H9 (cell line): Measurements from ENCODE around the gene ATG5. TPM values are rescaled to one million over a fixed set of nuclear protein-coding genes. Genes with fewer than 3 reads are reported as not detected.

ENCODE experiments used
- DNase-seq: peaks from one replicate; pipeline ENCODE4 v3.0.0-alpha.2; 2017
- H2AFZ ChIP-seq: one replicate; pipeline ENCODE4 v1.6.1; 2013; ENCODE audit warnings: mild to moderate bottlenecking, low read length, control low read depth, moderate library complexity
- H2AK5ac ChIP-seq: 2 replicates; pipeline ENCODE4 v1.6.1; 2013; ENCODE audit warnings: low read length, control low read depth, mixed read lengths; ENCODE audit not compliant: insufficient read length
- H2BK120ac ChIP-seq: one replicate; pipeline ENCODE4 v1.6.1; 2013; ENCODE audit warnings: low read depth, mild to moderate bottlenecking, low read length, control low read depth, inconsistent platforms; ENCODE audit not compliant: poor library complexity, severe bottlenecking
- H2BK12ac ChIP-seq: 2 replicates; pipeline ENCODE4 v1.6.1; 2013; ENCODE audit warnings: low read length, control low read depth, mixed read lengths, low read depth; ENCODE audit not compliant: insufficient read length
- H2BK15ac ChIP-seq: 2 replicates; pipeline ENCODE4 v1.6.1; 2013; ENCODE audit warnings: low read depth, low read length, control low read depth
- H2BK20ac ChIP-seq: one replicate; pipeline ENCODE4 v1.6.1; 2013; ENCODE audit warnings: low read depth, mild to moderate bottlenecking, low read length, control low read depth, inconsistent platforms; ENCODE audit not compliant: poor library complexity, severe bottlenecking
- H2BK5ac ChIP-seq: 2 replicates; pipeline ENCODE4 v1.6.1; 2013; ENCODE audit warnings: low read length, control low read depth, mixed read lengths; ENCODE audit not compliant: insufficient read length
- H3K14ac ChIP-seq: 2 replicates; pipeline ENCODE4 v1.6.1; 2013; ENCODE audit warnings: low read length, control low read depth; ENCODE audit not compliant: insufficient read depth
- H3K18ac ChIP-seq: 2 replicates; pipeline ENCODE4 v1.6.1; 2013; ENCODE audit warnings: low read depth, mild to moderate bottlenecking, mixed read lengths, low read length, control low read depth; ENCODE audit not compliant: insufficient read length
- H3K23ac ChIP-seq: 2 replicates; pipeline ENCODE4 v1.6.1; 2013; ENCODE audit warnings: low read length, control low read depth, mixed read lengths, low read depth; ENCODE audit not compliant: insufficient read length
- H3K23me2 ChIP-seq: 2 replicates; pipeline ENCODE4 v1.6.1; 2013; ENCODE audit warnings: low read depth, mild to moderate bottlenecking, mixed read lengths, low read length, control low read depth; ENCODE audit not compliant: insufficient read length, poor library complexity, severe bottlenecking
- H3K27ac ChIP-seq: 2 replicates; pipeline ENCODE4 v1.5.1; 2013; ENCODE audit warnings: low read length, control low read depth, mixed read lengths, low read depth; ENCODE audit not compliant: insufficient read length
- H3K27me3 ChIP-seq: 2 replicates; pipeline ENCODE4 v1.6.1; 2013; ENCODE audit warnings: low read length, control low read depth, inconsistent platforms; ENCODE audit not compliant: insufficient read depth
- H3K4ac ChIP-seq: 2 replicates; pipeline ENCODE4 v1.6.1; 2013; ENCODE audit warnings: low read depth, mild to moderate bottlenecking, control low read depth, inconsistent platforms, low read length, moderate library complexity
- H3K4me1 ChIP-seq: 2 replicates; pipeline ENCODE4 v1.6.1; 2013; ENCODE audit warnings: low read length, control low read depth, inconsistent platforms; ENCODE audit not compliant: insufficient read depth
- H3K4me2 ChIP-seq: 2 replicates; pipeline ENCODE4 v1.6.1; 2013; ENCODE audit warnings: low read length, control low read depth, mixed read lengths; ENCODE audit not compliant: insufficient read length, insufficient read depth
- H3K56ac ChIP-seq: 2 replicates; pipeline ENCODE4 v1.6.1; 2013; ENCODE audit warnings: low read depth, mild to moderate bottlenecking, mixed read lengths, low read length, control low read depth; ENCODE audit not compliant: insufficient read length
- H3K79me1 ChIP-seq: 2 replicates; pipeline ENCODE4 v1.6.1; 2013; ENCODE audit warnings: low read depth, mild to moderate bottlenecking, moderate library complexity, low read length, control low read depth, inconsistent platforms; ENCODE audit not compliant: insufficient read depth, poor library complexity, severe bottlenecking
- H3K79me2 ChIP-seq: 2 replicates; pipeline ENCODE4 v1.6.1; 2013; ENCODE audit warnings: low read length, control low read depth, inconsistent platforms; ENCODE audit not compliant: insufficient read depth
- H3K9ac ChIP-seq: 2 replicates; pipeline ENCODE4 v1.6.1; 2013; ENCODE audit warnings: low read length, control low read depth, mixed read lengths; ENCODE audit not compliant: insufficient read length; ENCODE audit errors: extremely low read depth
- H3K9me3 ChIP-seq: one replicate; pipeline ENCODE4 v1.6.1; 2013; ENCODE audit warnings: low read depth, low read length, inconsistent platforms; ENCODE audit not compliant: control insufficient read depth
- H3T11ph ChIP-seq: one replicate; pipeline ENCODE4 v1.6.1; 2013; ENCODE audit warnings: mild to moderate bottlenecking, low read length, control low read depth, inconsistent platforms
- H4K20me1 ChIP-seq: one replicate; pipeline ENCODE4 v1.6.1; 2013; ENCODE audit not compliant: control insufficient read depth, insufficient read length, insufficient read depth
- H4K5ac ChIP-seq: 2 replicates; pipeline ENCODE4 v1.6.1; 2013; ENCODE audit warnings: low read depth, mild to moderate bottlenecking, mixed read lengths, low read length, control low read depth; ENCODE audit not compliant: insufficient read length
- H4K8ac ChIP-seq: replicated peaks from 2 replicates; pipeline ENCODE4 v1.6.1; 2013; ENCODE audit warnings: low read length, control low read depth, mixed read lengths, low read depth; ENCODE audit not compliant: insufficient read length
- H4K91ac ChIP-seq: 2 replicates; pipeline ENCODE4 v1.6.1; 2013; ENCODE audit warnings: low read depth, mild to moderate bottlenecking, moderate library complexity, mixed read lengths, low read length, control low read depth; ENCODE audit not compliant: insufficient read length
- H3K27ac Mint-ChIP-seq, 3 experiments: 2 replicates in 2 of 3; 3 replicates in 1 of 3; pipeline ENCODE4 v1.8.0; 2020 to 2021; ENCODE audit warnings: mixed read lengths in 3 of 3, mild to moderate bottlenecking in 1 of 3, moderate library complexity in 1 of 3
- H3K27me3 Mint-ChIP-seq: 2 replicates; pipeline ENCODE4 v1.8.0; 2021; ENCODE audit warnings: low read depth, mild to moderate bottlenecking, moderate library complexity, mixed read lengths
- H3K36me3 Mint-ChIP-seq, 3 experiments: 2 replicates in 2 of 3; 3 replicates in 1 of 3; pipeline ENCODE4 v1.8.0; 2020 to 2021; ENCODE audit warnings: low read depth in 3 of 3, mixed read lengths in 3 of 3; ENCODE audit not compliant: insufficient read depth in 1 of 3
- H3K4me1 Mint-ChIP-seq, 2 experiments: 2 replicates each; pipeline ENCODE4 v1.8.0; 2020; ENCODE audit warnings: mixed read lengths in 2 of 2
- H3K4me3 Mint-ChIP-seq, 2 experiments: 2 replicates in 1 of 2; 3 replicates in 1 of 2; pipeline ENCODE4 v1.8.0; 2020 to 2021; ENCODE audit warnings: mild to moderate bottlenecking in 2 of 2, mixed read lengths in 2 of 2, moderate library complexity in 1 of 2
- H3K9me3 Mint-ChIP-seq, 2 experiments: 2 replicates in 1 of 2; 3 replicates in 1 of 2; pipeline ENCODE4 v1.8.0; 2020; ENCODE audit warnings: mild to moderate bottlenecking in 2 of 2, mixed read lengths in 2 of 2, moderate library complexity in 1 of 2
- CTCF ChIP-seq: fragments of 200-600 bp; sonication (generic); conservative IDR thresholded peaks from 3 replicates; pipeline ENCODE4 v1.8.0; 2021; ENCODE audit warnings: antibody characterized with exemption, mild to moderate bottlenecking
- WGBS: extraction: QIAGEN DNeasy Blood & Tissue Kit; methylation state at CpG from one replicate; pipeline ENCODE4 v1.1.7; 2013; ENCODE audit warnings: missing lambda C conversion rate, low lambda C conversion rate, mixed read lengths; ENCODE audit not compliant: insufficient read length; ENCODE audit errors: extremely low coverage; 5-methylcytosine and 5-hydroxymethylcytosine counted together
- total RNA-seq: library from RNA; stranded (reverse); gene quantifications from 2 replicates; pipeline ENCODE4 v1.2.1, GENCODE V29; 2021

The ATG5 gene
- total RNA-seq, 1 experiment from 2014 or later, result 36.7 TPM

- Histone ChIP-seq H2BK15ac (no peak overlapping the region), H2BK20ac (no peak overlapping the region), H2BK12ac (no peak overlapping the region), H4K91ac (no peak overlapping the region), H3K79me2 (no peaks in the 10 kb centered on the region), H2AK5ac (no peak overlapping the region), H3K56ac (no peak overlapping the region), H3K9ac (no peak overlapping the region), H4K8ac (no peak overlapping the region), H4K20me1 (no peaks in the 10 kb centered on the region), H3K18ac (no peak overlapping the region), H3K23ac (no peak overlapping the region), H4K5ac (no peak overlapping the region), H3K14ac (no peak overlapping the region), H3K23me2 (no peaks in the 10 kb centered on the region), H3T11ph (no peak overlapping the region), H3K4me2 (no peak overlapping the region), H3K9me3 (no peaks in the 10 kb centered on the region), H3K79me1 (no peaks in the 10 kb centered on the region), H2BK120ac (no peak overlapping the region), H2AFZ (no peak overlapping the region), H3K4ac (no peak overlapping the region), H2BK5ac (no peak overlapping the region), H3K27me3 (no peaks in the 10 kb centered on the region), H3K27ac (no peak overlapping the region), H3K4me1 (peaks cover 2% of the 10 kb centered on the region; the same call in 1 of the 2 replicates)
- WGBS, result no CpG with 5 or more reads among the region's 2 CpGs
- Mint-ChIP-seq H3K9me3 (no peaks in the 10 kb centered on the region), H3K36me3 (no peaks in the 10 kb centered on the region), H3K4me1 (peaks cover 7% of the 10 kb centered on the region in 2 experiments), H3K27ac (no peak overlapping the region), H3K27me3 (no peaks in the 10 kb centered on the region), H3K4me3 (no peak overlapping the region)
- TF ChIP-seq CTCF, result no peak
- no peak for DNase-seq
These were observed 44.2 kb upstream of the ATG5 start for GRCh38 chr6:106369739-106370138.
